Activated naive CD4-positive, alpha-beta T cell treated with anti-CD3 and anti-CD28 coated beads, Interleukin-2, amount 50 U/mL, for 24 hours (primary cell): Measurements from ENCODE around the gene TMEM114.
A peak's percentile ranks its signal among the peaks of the same experiment; 100 is the strongest.
"Not testable (repeated sequence)": the region's sequence is repeated elsewhere in the genome, so short reads cannot be mapped to it uniquely, and the experiment has no call there.

Experiments
- H3K27ac Mint-ChIP-seq: one replicate; pipeline ENCODE4 v1.8.0; 2021; ENCODE audit warnings: mild to moderate bottlenecking, mixed read lengths
- H3K27me3 Mint-ChIP-seq: one replicate; pipeline ENCODE4 v1.8.0; 2021; ENCODE audit warnings: mixed read lengths
- H3K36me3 Mint-ChIP-seq: one replicate; pipeline ENCODE4 v1.8.0; 2021; ENCODE audit warnings: mixed read lengths
- H3K4me1 Mint-ChIP-seq: one replicate; pipeline ENCODE4 v1.8.0; 2021; ENCODE audit warnings: mixed read lengths
- H3K4me3 Mint-ChIP-seq: one replicate; pipeline ENCODE4 v1.8.0; 2021; ENCODE audit warnings: mild to moderate bottlenecking, mixed read lengths
- H3K9me3 Mint-ChIP-seq: one replicate; pipeline ENCODE4 v1.8.0; 2021; ENCODE audit warnings: mixed read lengths

The TMEM114 gene

DNA sequence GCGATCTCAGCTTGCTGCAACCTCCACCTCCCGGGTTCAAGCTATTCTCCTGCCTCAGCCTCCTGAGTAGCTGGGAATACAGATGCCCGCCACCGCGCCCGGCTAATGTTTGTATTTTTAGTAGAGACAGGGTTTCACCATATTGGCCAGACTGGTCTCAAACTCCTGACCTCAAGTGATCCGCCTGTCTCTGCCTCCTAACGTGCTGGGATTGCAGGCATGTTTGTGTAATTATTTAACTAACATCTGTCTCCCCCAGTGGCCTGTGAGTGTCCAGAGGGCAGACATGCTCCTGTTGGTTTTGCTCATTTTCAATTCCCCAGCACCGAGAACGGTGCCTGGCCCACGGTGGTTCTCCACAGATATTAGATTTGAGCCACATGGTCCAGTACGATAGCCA lies 19.9 kb downstream of the TMEM114 start:
- H3K27ac Mint-ChIP-seq, H3K9me3 Mint-ChIP-seq, H3K4me3 Mint-ChIP-seq, H3K36me3 Mint-ChIP-seq, H3K27me3 Mint-ChIP-seq, H3K4me1 Mint-ChIP-seq: not testable (repeated sequence)

DNA sequence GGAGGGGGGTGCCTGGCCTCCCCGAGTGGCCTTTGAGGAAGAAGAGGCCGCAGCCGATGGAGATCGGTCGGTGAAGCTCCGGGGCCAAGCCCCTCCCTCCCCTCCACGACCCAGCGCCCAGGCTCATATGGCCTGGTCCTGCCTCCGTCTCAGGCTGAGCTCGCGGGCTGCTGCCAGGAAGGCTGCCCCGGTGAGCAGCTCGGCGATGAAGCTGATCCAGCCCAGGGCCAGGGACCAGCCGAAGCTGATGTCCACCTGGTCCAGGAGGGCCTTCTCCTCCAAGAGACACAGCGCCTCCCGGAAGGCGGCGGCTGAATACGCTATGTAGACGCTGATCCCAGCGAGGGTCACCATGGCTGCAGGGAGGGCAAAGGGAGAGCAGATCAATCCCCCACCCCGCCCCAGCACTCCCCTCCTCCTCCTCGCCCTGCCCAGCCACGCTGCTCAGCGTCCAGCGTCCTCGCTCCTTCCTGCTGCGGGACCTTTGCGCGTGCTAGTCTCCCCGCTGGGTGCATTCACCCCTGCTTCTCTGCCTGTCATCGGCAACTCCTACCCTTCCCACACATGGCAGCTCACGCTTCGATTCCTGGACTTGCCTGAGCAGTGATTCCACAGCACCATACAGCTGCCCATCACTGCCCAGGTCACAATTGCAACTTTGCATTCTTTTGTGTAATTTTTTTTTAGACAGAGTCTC lies 20.5 kb downstream of the TMEM114 start:
- Mint-ChIP-seq H3K9me3 (no peaks in the 10 kb centered on the region), H3K4me1 (no peaks in the 10 kb centered on the region), H3K27ac (no peak overlapping the region), H3K36me3 (no peaks in the 10 kb centered on the region), H3K4me3 (no peak overlapping the region), H3K27me3 (peaks cover 3% of the 10 kb centered on the region)

DNA sequence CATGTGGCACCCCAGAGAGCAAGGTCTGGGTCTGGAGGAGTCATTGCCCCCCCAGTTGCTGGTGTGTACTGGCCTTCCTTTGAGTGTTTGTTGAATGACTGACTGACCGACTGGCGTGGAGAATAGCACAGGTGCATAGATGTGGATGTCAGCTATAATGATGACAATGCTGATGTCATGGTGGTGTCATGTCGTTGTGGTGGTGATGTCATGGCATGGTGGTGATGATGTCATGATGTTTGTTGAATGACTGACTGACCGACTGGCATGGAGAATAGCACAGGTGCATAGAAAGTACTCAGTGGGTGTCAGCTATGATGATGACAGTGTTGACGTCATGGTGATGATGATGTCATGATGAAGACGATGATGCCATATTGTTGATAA lies 22.1 kb downstream of the TMEM114 start:
- Mint-ChIP-seq H3K27ac (peak overlapping the region; percentile 42), H3K27me3 (peaks cover 3% of the 10 kb centered on the region)

GRCh38 chr16:8567355-8568230 lies 22.7 kb downstream of the TMEM114 start:
- Mint-ChIP-seq H3K27ac (no peak overlapping the region), H3K36me3 (no peaks in the 10 kb centered on the region), H3K4me3 (no peak overlapping the region), H3K4me1 (no peaks in the 10 kb centered on the region), H3K9me3 (no peaks in the 10 kb centered on the region), H3K27me3 (peaks cover 3% of the 10 kb centered on the region)

More for the DNA sequence above, 22.1 kb downstream of the TMEM114 start:
- H3K36me3 Mint-ChIP-seq: no peaks in the 10 kb centered on the region
- H3K4me3 Mint-ChIP-seq: no peak overlapping the region
- no peaks in the 10 kb centered on the region for H3K9me3 Mint-ChIP-seq
- H3K4me1 Mint-ChIP-seq: no peaks in the 10 kb centered on the region

DNA sequence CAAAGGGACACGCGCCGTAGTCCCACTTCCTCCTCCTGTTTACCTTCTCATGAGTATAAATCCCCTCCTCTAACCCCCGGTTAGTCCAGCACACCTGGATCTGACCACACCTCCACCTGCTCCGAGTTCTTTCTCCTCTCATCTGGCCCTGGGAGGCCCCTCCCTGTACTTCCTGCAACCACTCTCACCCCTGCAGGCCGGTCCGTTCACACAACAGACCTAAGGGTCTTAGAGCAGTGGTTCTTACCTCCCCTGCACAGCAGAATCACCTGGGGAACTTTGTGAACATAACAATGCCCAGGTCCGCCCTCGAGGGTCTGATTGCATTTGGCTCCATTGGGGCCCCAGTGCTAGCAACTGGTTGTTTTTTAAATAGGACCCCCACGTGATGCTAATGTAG lies 24.8 kb downstream of the TMEM114 start:
- Mint-ChIP-seq H3K27ac (no peak overlapping the region), H3K36me3 (no peaks in the 10 kb centered on the region), H3K4me3 (no peak overlapping the region), H3K9me3 (no peaks in the 10 kb centered on the region), H3K4me1 (no peaks in the 10 kb centered on the region), H3K27me3 (peaks cover 3% of the 10 kb centered on the region)

DNA sequence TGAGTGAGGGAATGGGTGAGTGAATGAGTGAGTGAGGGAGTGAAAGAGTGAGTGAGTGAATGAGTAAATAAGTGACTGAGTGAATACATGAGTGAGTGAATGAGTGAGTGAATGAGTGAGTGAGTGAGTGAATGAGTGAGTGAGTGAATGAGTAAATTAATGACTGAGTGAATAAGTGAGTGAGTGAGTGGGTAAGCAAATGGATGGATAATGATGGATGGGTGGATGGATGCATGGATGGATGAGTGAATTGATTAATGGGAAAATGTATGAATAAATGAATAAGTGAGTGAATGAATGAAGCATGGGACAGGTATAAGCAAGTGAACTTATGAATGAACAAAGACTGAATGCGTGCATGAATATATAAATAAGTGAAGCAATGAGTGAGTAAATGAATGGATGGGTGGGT lies 25.4 kb downstream of the TMEM114 start:
- no peak overlapping the region for H3K27ac Mint-ChIP-seq
- no peak overlapping the region for H3K4me3 Mint-ChIP-seq
- H3K4me1 Mint-ChIP-seq: no peaks in the 10 kb centered on the region
- no peaks in the 10 kb centered on the region for H3K9me3 Mint-ChIP-seq
- H3K27me3 Mint-ChIP-seq: peaks cover under 1% of the 10 kb centered on the region
- no peaks in the 10 kb centered on the region for H3K36me3 Mint-ChIP-seq

DNA sequence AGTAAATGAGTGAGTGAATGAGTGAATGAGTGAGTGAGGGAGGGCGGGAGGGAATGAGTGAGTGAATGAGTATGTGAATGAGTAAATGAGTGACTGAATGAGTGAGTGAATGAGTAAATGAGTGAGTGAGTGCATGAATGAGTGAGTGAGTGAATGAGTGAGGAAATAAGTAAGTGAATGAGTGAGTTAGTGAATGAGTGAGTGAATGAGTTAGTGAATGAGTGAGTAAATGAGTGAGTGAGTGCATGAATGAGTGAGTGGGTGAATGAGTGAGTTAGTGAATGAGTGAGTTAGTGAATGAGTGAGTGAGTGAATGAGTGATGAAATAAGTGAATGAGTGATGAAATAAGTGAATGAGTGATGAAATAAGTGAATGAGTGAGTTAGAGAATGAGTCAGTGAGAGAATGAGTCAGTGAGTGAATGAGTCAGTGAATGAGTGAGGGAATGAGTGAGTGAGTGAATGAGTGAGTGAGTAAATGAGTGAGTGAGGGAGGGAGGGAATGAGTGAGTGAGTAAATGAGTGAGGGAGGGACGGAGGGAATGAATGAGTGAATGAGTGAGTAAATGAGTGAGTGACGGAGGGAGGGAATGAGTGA lies 26.3 kb downstream of the TMEM114 start:
- H3K4me3 Mint-ChIP-seq, H3K4me1 Mint-ChIP-seq, H3K9me3 Mint-ChIP-seq, H3K27ac Mint-ChIP-seq, H3K27me3 Mint-ChIP-seq, H3K36me3 Mint-ChIP-seq: not testable (repeated sequence)

DNA sequence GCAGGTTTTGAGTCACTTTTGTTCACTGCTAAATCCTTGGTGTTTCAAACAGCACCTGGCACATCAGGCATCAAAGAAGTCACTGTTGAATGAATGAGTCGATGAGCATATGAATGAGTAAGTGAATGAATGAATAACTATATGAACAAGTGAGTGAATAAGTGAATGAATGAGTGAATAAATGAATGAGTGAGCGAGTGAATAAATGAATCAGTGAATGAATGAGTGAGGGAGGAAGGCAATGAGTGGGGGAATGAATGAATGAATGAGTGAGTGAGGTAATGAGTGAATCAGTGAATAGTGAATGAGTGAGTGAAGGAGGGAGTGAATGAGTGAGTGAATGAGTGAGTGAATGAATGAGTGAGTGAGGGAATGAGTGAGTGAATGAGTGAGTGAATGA lies 28.8 kb downstream of the TMEM114 start:
- H3K27me3 Mint-ChIP-seq: no peaks in the 10 kb centered on the region
- H3K9me3 Mint-ChIP-seq: no peaks in the 10 kb centered on the region
- no peaks in the 10 kb centered on the region for H3K4me1 Mint-ChIP-seq
- H3K36me3 Mint-ChIP-seq: no peaks in the 10 kb centered on the region
- no peak overlapping the region for H3K27ac Mint-ChIP-seq
- H3K4me3 Mint-ChIP-seq: no peak overlapping the region

DNA sequence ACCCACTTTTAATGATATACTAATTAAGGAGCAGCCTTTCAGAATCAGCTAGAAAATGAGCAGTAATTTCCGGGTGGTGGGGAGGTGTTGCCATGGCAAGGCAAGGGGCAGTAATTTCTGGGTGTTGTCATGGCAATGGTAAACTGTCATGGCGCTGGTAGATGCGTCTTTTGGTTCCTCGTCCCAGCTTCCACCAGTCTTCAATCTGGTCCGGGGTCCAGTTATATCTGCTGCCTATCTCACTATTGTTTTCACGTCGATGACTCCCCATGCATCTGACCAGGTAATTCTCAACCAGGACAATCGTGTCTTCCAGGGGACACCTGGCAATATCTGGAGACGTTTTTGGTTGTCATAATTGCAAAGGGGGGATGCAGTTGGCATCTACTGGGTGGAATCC lies 34.9 kb downstream of the TMEM114 start:
- no peak overlapping the region for H3K4me3 Mint-ChIP-seq
- peaks cover 15% of the 10 kb centered on the region for H3K27me3 Mint-ChIP-seq
- peaks cover 3% of the 10 kb centered on the region for H3K4me1 Mint-ChIP-seq
- H3K9me3 Mint-ChIP-seq: no peaks in the 10 kb centered on the region
- H3K36me3 Mint-ChIP-seq: no peaks in the 10 kb centered on the region
- H3K27ac Mint-ChIP-seq: no peak overlapping the region

DNA sequence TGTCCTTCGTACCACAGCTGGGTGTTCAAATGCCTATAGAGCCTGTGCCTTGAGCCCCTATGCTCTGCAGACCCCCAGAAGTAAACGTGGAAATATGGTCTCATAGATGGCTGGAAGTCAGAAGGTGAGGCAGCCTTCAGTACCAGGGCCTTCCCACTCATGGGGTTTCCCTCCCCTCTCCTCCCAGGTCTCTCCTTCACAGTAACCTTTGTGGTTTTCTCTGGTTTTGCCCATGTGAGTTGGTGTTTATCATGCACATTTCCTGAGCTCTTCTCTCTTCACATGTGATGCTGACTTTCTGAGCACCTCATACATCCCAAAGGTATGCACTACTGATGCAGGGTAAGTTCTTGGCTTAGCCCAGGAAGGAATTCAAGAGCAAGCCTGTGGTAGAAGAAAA lies 35.4 kb downstream of the TMEM114 start:
- Mint-ChIP-seq H3K36me3 (no peaks in the 10 kb centered on the region), H3K27me3 (peaks cover 15% of the 10 kb centered on the region), H3K4me1 (peaks cover 3% of the 10 kb centered on the region), H3K27ac (no peak overlapping the region), H3K9me3 (no peaks in the 10 kb centered on the region), H3K4me3 (no peak overlapping the region)

- Mint-ChIP-seq H3K4me3 (no peak overlapping the region), H3K27ac (no peak overlapping the region), H3K4me1 (peaks cover 3% of the 10 kb centered on the region), H3K9me3 (no peaks in the 10 kb centered on the region), H3K27me3 (peaks cover 18% of the 10 kb centered on the region), H3K36me3 (no peaks in the 10 kb centered on the region)
Observed at GRCh38 chr16:8554022-8554421, 36.3 kb downstream of the TMEM114 start.

DNA sequence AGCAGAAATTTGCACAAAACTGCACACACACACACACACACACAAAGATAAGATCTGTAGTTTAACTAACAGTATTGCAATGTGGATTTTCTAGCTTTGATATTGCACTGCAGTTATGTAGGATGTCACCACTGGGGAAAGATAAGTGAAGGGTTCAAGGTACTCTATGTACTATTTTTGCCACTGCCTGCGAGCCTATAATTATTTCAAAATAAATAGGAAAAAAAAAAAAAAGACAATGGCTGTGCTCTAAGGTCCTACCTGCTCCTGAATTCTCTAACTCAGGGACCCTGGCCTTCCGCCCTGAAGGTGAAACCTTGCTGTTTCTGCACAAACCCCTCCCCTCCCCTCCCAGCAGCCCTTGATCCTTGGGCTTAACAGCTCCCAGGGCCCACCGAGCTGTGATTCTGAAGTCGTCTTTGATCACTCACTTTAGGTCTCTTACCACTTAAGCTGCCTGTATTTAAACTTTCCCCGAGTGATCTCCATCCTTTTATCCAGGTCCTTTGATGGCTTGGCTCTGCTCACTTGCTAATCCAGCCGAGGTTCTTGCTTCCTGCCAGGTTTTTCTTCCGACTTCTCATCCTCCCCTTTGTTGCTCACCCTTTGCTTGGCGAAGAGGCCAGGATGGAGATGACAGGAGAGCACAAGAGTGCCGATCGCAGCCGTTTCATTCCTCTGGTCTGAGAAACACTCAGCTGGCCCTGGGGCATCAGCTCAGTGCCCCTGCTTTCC lies 37.7 kb downstream of the TMEM114 start:
- Mint-ChIP-seq H3K27ac (no peak overlapping the region), H3K36me3 (no peaks in the 10 kb centered on the region), H3K4me3 (no peak overlapping the region), H3K9me3 (no peaks in the 10 kb centered on the region), H3K27me3 (peaks cover 23% of the 10 kb centered on the region), H3K4me1 (peaks cover 3% of the 10 kb centered on the region)

DNA sequence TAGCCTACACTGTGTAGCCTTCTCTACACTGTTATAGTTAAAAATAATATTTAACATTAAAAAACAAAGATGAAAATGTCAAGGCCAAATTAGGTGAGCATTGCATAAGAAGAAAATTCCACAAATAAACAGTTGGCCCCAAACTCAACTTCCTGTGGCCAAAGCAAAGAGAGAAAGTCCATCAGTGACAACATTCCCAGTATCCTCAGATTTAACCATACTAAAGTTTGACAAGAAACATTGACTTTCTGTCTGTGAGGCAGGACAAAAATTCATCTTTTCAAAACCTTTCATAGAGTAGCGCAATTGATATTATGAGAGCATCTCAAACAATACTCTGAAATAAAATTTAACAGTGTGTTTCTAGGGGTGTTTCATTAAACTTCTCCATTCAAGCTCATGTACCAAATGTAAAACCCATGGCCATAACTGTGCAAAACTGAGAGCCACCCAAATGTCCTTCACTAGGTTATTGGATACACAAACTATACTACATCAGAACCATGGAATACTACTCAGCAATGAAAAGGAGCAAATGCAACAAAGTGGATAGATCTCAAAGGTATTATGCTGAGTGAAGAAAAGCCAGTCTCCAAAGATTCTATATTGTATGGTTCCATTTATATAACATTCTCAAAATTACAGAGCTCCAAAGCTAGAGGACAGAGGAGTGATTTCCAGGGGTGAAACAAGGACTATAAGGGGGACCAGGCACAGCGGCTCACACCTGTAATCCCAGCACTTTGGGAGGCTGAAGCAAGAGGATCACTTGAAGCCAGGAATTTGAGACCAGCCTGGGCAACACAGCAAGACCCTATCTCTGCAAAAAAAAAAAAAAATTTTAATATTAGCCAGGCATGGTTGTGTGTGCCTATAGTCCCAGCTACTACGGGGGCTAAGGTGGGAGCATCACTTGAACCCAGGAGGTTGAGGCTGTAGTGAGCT lies 38.7 kb downstream of the TMEM114 start:
- no peak overlapping the region for H3K4me3 Mint-ChIP-seq
- H3K9me3 Mint-ChIP-seq: no peaks in the 10 kb centered on the region
- no peak overlapping the region for H3K27ac Mint-ChIP-seq
- peaks cover 28% of the 10 kb centered on the region for H3K27me3 Mint-ChIP-seq
- H3K4me1 Mint-ChIP-seq: peaks cover 3% of the 10 kb centered on the region
- H3K36me3 Mint-ChIP-seq: peaks cover 1% of the 10 kb centered on the region

- no peak overlapping the region for H3K27ac Mint-ChIP-seq
- no peaks in the 10 kb centered on the region for H3K9me3 Mint-ChIP-seq
- peaks cover 3% of the 10 kb centered on the region for H3K4me1 Mint-ChIP-seq
- peaks cover 1% of the 10 kb centered on the region for H3K36me3 Mint-ChIP-seq
- no peak overlapping the region for H3K4me3 Mint-ChIP-seq
- peaks cover 29% of the 10 kb centered on the region for H3K27me3 Mint-ChIP-seq
Observed at GRCh38 chr16:8550728-8551387, 39.5 kb downstream of the TMEM114 start.
